NK-92 treated with Interleukin-12 subunit alpha and Interleukin-12 subunit beta, amount 100 ng/mL, for 24 hours (cell line): ENCODE data around the gene WTAP.
A peak's percentile ranks its signal among the peaks of the same experiment; 100 is the strongest.
"Not testable (repeated sequence)": the region's sequence is repeated elsewhere in the genome, so short reads cannot be mapped to it uniquely, and the experiment has no call there.

Experiments used
- DNase-seq: peaks from one replicate; lab custom pipeline; 2025; lab: John Stamatoyannopoulos, UW

The WTAP gene

GRCh38 chr6:159726918-159727716, at the start of gene WTAP:
Gene WTAP (plus strand): TSS chr6:159727506. CDS start chr6:159736266, 8,760 bp downstream.
- peak; percentile 94 for DNase-seq

- DNase-seq = no peak
These were observed 49.7 kb upstream of the WTAP start for GRCh38 chr6:159677506-159678165.

GRCh38 chr6:159678574-159678973, 48.7 kb upstream of the WTAP start:
- no peak for DNase-seq

GRCh38 chr6:159679091-159680077, 47.9 kb upstream of the WTAP start:
- DNase-seq = no peak

- no peak for DNase-seq
These were observed 47.2 kb upstream of the WTAP start for GRCh38 chr6:159680104-159680503.

- DNase-seq = no peak
These were observed 46.0 kb upstream of the WTAP start for GRCh38 chr6:159681191-159681880.

GRCh38 chr6:159682295-159682694, 45.0 kb upstream of the WTAP start:
- DNase-seq = no peak

GRCh38 chr6:159682810-159683209, 44.5 kb upstream of the WTAP start:
- DNase-seq = no peak

GRCh38 chr6:159684013-159684304, 43.3 kb upstream of the WTAP start:
- DNase-seq = no peak

- no peak for DNase-seq
These were observed 41.3 kb upstream of the WTAP start for GRCh38 chr6:159686040-159686439.

GRCh38 chr6:159686703-159687102, 40.6 kb upstream of the WTAP start:
- DNase-seq = no peak

- DNase-seq = no peak
These were observed 40.0 kb upstream of the WTAP start for GRCh38 chr6:159687341-159687740.

GRCh38 chr6:159688266-159688905, 38.9 kb upstream of the WTAP start:
- DNase-seq = no peak

GRCh38 chr6:159689001-159689400, 38.3 kb upstream of the WTAP start:
- no peak for DNase-seq

- DNase-seq = not testable (repeated sequence)
These were observed 37.2 kb upstream of the WTAP start for GRCh38 chr6:159690135-159690534.

GRCh38 chr6:159691133-159691962, 36.0 kb upstream of the WTAP start:
- DNase-seq = no peak

GRCh38 chr6:159691963-159692287, 35.4 kb upstream of the WTAP start:
- DNase-seq = no peak

GRCh38 chr6:159692303-159693127, 34.8 kb upstream of the WTAP start:
- DNase-seq = peak; percentile 56

GRCh38 chr6:159693128-159693893, 34.0 kb upstream of the WTAP start, which contains the start of gene SOD2:
Gene SOD2 (minus strand): TSS chr6:159693241. CDS start chr6:159693167, 74 bp downstream.
- DNase-seq = peak; percentile 75
